Endothelial cell of umbilical vein (primary cell): ENCODE data around the gene ANAPC16. TPM values are rescaled to one million over a fixed set of nuclear protein-coding genes. Genes with fewer than 3 reads are reported as not detected.
"Not testable (repeated sequence)": the region's sequence is repeated elsewhere in the genome, so short reads cannot be mapped to it uniquely, and the experiment has no call there.

ENCODE experiments used
- BruUV-seq: library from RNA; stranded (reverse); fragments of 400-500 nt; replicated peaks from 2 replicates; lab custom pipeline; 2021; lab: Mats Ljungman, UMichigan
- CTCF ChIA-PET: fragments of 300-600, 350-600 bp; sonication (Branson Sonifier 250); formaldehyde crosslinking; loops from one replicate; lab custom pipeline; 2021; ENCODE audit warnings: antibody characterized with exemption, inconsistent platforms; lab: Charles Lee
- POLR2A ChIA-PET: fragments of 300-600, 350-600 bp; sonication (Branson Sonifier 250); formaldehyde crosslinking; loops from one replicate; lab custom pipeline; 2021; ENCODE audit warnings: antibody characterized with exemption, inconsistent platforms; lab: Charles Lee
- DNase-seq: peaks from one replicate; pipeline ENCODE4 v3.0.0-alpha.2; 2011; ENCODE audit warnings: low read depth, low spot score
- FAIRE-seq: peaks from 2 replicates; lab custom pipeline; 2011; peaks lifted over from hg19 to GRCh38; lab: Jason Lieb, UNC
- H2AFZ ChIP-seq: 2 replicates; pipeline ENCODE4 v1.6.0; 2012; ENCODE audit warnings: low read depth, low read length, control low read depth, inconsistent platforms
- H3K27ac ChIP-seq: 2 replicates; pipeline ENCODE4 v1.5.1; 2011; ENCODE audit warnings: low read depth, mild to moderate bottlenecking, control low read depth, low read length, moderate library complexity; ENCODE audit not compliant: insufficient read depth
- H3K27me3 ChIP-seq, 2 experiments: 2 replicates each; pipeline versions ENCODE4 v1.6.0 to v1.6.1; 2011; ENCODE audit warnings: low read length in 2 of 2, mixed read lengths in 1 of 2; ENCODE audit not compliant: control insufficient read depth in 2 of 2, insufficient read depth in 2 of 2
- H3K36me3 ChIP-seq, 2 experiments: 2 replicates in 1 of 2; 3 replicates in 1 of 2; pipeline ENCODE4 v1.5.1; 2011; ENCODE audit warnings: low read length in 2 of 2, mild to moderate bottlenecking in 1 of 2, moderate library complexity in 1 of 2; ENCODE audit not compliant: control insufficient read depth in 2 of 2, insufficient read depth in 2 of 2; ENCODE audit errors: extremely low read depth in 1 of 2
- H3K4me1 ChIP-seq: 3 replicates; pipeline ENCODE4 v1.5.1; 2011; ENCODE audit warnings: mild to moderate bottlenecking, low read length; ENCODE audit not compliant: control insufficient read depth, insufficient read depth; ENCODE audit errors: extremely low read depth
- H3K4me2 ChIP-seq: 2 replicates; pipeline ENCODE4 v1.6.1; 2011; ENCODE audit warnings: low read length, control low read depth, mixed read lengths; ENCODE audit not compliant: insufficient read depth
- H3K4me3 ChIP-seq, 3 experiments: fragments of 200-600 bp in 1 of 3; sonication (generic), shearing (Covaris generic) in 1 of 3; replicated peaks in 1 of 3; 2 replicates each; pipeline ENCODE4 v1.5.1; 2011 to 2016; ENCODE audit warnings: control low read depth in 3 of 3, low read length in 3 of 3, mild to moderate bottlenecking in 2 of 3, inconsistent platforms in 1 of 3, low read depth in 1 of 3, moderate library complexity in 1 of 3; ENCODE audit not compliant: insufficient read depth in 1 of 3
- H3K79me2 ChIP-seq: 2 replicates; pipeline ENCODE4 v1.6.0; 2012; ENCODE audit warnings: low read length, inconsistent platforms; ENCODE audit not compliant: control insufficient read depth, insufficient read depth
- H3K9ac ChIP-seq: replicated peaks from 2 replicates; pipeline ENCODE3; 2011; ENCODE audit warnings: low read length, control low read depth; ENCODE audit not compliant: insufficient read depth; ENCODE audit errors: extremely low read depth
- H3K9me1 ChIP-seq: replicated peaks from 3 replicates; pipeline ENCODE4 v1.6.0; 2011; ENCODE audit warnings: mild to moderate bottlenecking, low read length; ENCODE audit not compliant: control insufficient read depth, insufficient read depth; ENCODE audit errors: extremely low read depth
- H3K9me3 ChIP-seq: replicated peaks from 2 replicates; pipeline ENCODE4 v1.5.1; 2012; ENCODE audit warnings: low read length, inconsistent platforms; ENCODE audit not compliant: control insufficient read depth, insufficient read depth
- H4K20me1 ChIP-seq: replicated peaks from 2 replicates; pipeline ENCODE3; 2011; ENCODE audit warnings: mild to moderate bottlenecking, low read length; ENCODE audit not compliant: control insufficient read depth, insufficient read depth; ENCODE audit errors: extremely low read depth
- FOS ChIP-seq: IDR thresholded peaks from 2 replicates; pipeline ENCODE4 v1.6.1; 2011; ENCODE audit warnings: mild to moderate bottlenecking, low read length, moderate library complexity, borderline replicate concordance; ENCODE audit not compliant: insufficient read depth
- POLR2A ChIP-seq: IDR thresholded peaks from 2 replicates; pipeline ENCODE4 v1.6.1; 2012; ENCODE audit warnings: low read depth, mild to moderate bottlenecking, control low read depth, low read length
- dilution Hi-C: fragments of 300-500 bp; cut with MboI; formaldehyde crosslinking; loops from one replicate; pipeline ENCODE4 v1.15.0; 2019; ENCODE audit warnings: low sequenced_read_pairs; ENCODE audit not compliant: extremely low pct_ligation_motif_present
- intact Hi-C: fragments of 100-400 bp; cut with micrococcal nuclease; formaldehyde crosslinking; loops from one replicate; pipeline ENCODE4 v1.10.0; 2022
- polyA plus RNA-seq, 4 experiments: library from polyadenylated mRNA; depleted of rRNA in 3 of 4; stranded (reverse) in 3 of 4; unstranded in 1 of 4; fragments of >200 nt; gene quantifications; 2 replicates each; pipeline versions ENCODE4 v1.2.1 to v1.2.3, GENCODE V29; 2011 to 2012; ENCODE audit warnings: missing spikeins in 1 of 4
- total RNA-seq: library from RNA; stranded (reverse); gene quantifications from 2 replicates; pipeline ENCODE4 v1.2.3, GENCODE V29; 2021

ANAPC16 gene
- total and polyA plus RNA-seq, 2 donors (not counting 3 experiments of a cell fraction or from before 2014, with no cell fraction given): 38.1 to 44.4 TPM

- dilution Hi-C loops: no loop called here
- CTCF ChIA-PET: interaction anchor here (0.6 to 9.4 kb wide), 22 partner anchors 8 to 327 kb away, joined by 3 to 193 read pairs (median 4); partner anchors contain the start of gene DDIT4
- peak; percentile 77 for FAIRE-seq
Measured at GRCh38 chr10:72223743-72224101, 7.9 kb downstream of the ANAPC16 start.

GRCh38 chr10:72224191-72224590 is 8.4 kb downstream of the ANAPC16 start:
- H3K36me3 ChIP-seq, H2AFZ ChIP-seq, H3K79me2 ChIP-seq, H3K9me3 ChIP-seq, dilution Hi-C loops, DNase-seq, H3K4me3 ChIP-seq, intact Hi-C loops, H4K20me1 ChIP-seq, FAIRE-seq, BruUV-seq, H3K9me1 ChIP-seq, H3K9ac ChIP-seq, H3K27me3 ChIP-seq: not testable (repeated sequence)
- CTCF ChIA-PET: interaction anchor here (0.6 to 9.4 kb wide), 21 partner anchors 8 to 328 kb away, joined by 3 to 193 read pairs (median 5); partner anchors contain the start of gene DDIT4
- POLR2A ChIA-PET: interaction anchor here (0.5 to 1.6 kb wide), 2 partner anchors 24 to 51 kb away, joined by 3 read pairs; no protein-coding TSS in a partner anchor
- Histone ChIP-seq H3K4me1 (peaks cover 11% of the 10 kb centered on the region), H3K4me2 (peak overlapping the region; percentile 89), H3K27ac (peak overlapping the region; percentile 67)

More at GRCh38 chr10:72223743-72224101, 7.9 kb downstream of the ANAPC16 start:
- no TSS peak for BruUV-seq
- H3K36me3 ChIP-seq: peaks cover 0 to 2% of the 10 kb centered on the region in 2 experiments
- H3K79me2 ChIP-seq: peaks cover 3% of the 10 kb centered on the region
- H3K4me2 ChIP-seq: peak overlapping the region; percentile 89
- no peak overlapping the region for H2AFZ ChIP-seq
- no peak overlapping the region for H3K4me3 ChIP-seq
- H3K9me3 ChIP-seq: no peaks in the 10 kb centered on the region
- DNase-seq: peak; percentile 59
- peak overlapping the region; percentile 69 for H3K9ac ChIP-seq
- peaks cover 11% of the 10 kb centered on the region for H3K4me1 ChIP-seq
- H3K27me3 ChIP-seq: no peaks in the 10 kb centered on the region
- no peaks in the 10 kb centered on the region for H3K9me1 ChIP-seq
- no peaks in the 10 kb centered on the region for H4K20me1 ChIP-seq
- no peak for TF ChIP-seq POLR2A
- peak; percentile 36 for TF ChIP-seq FOS
- peak overlapping the region; percentile 67 for H3K27ac ChIP-seq
- intact Hi-C loops: loop anchor here (1.0 to 2.0 kb wide), 4 partner anchors 50 to 175 kb away; partner anchors contain the start of gene DDIT4
- POLR2A ChIA-PET: interaction anchor here (0.5 to 1.6 kb wide), 3 partner anchors 25 to 51 kb away, joined by 3 to 4 read pairs (median 3); partner anchors contain the start of gene DDIT4
